GM21526 (cell line): ENCODE measurements around the gene OR2G6.
"Not testable (repeated sequence)": the region's sequence is repeated elsewhere in the genome, so short reads cannot be mapped to it uniquely, and the experiment has no call there.

ENCODE experiments used
- ATAC-seq: cut with Tn5 transposase; IDR thresholded peaks from one replicate; pipeline ENCODE4 v1.9.1; 2021; ENCODE audit warnings: moderate library complexity; ENCODE audit not compliant: unreplicated experiment, low FRiP score

Gene OR2G6

GRCh38 chr1:248573856-248574255 is 66.0 kb downstream of the OR2G6 start:
- ATAC-seq = not testable (repeated sequence)

- ATAC-seq = not testable (repeated sequence)
These were observed 66.8 kb downstream of the OR2G6 start, which contains the start of gene OR2T34 for GRCh38 chr1:248574657-248575056. Gene OR2T34 (minus strand): TSS chr1:248574757. CDS start chr1:248574757, 0 bp downstream.

GRCh38 chr1:248576260-248576980 is 68.5 kb downstream of the OR2G6 start:
- no peak for ATAC-seq
